GM18520 (cell line): Measurements from ENCODE around the gene CACNG5.

Experiments used
- ATAC-seq: cut with Tn5 transposase; IDR thresholded peaks from one replicate; pipeline ENCODE4 v1.9.1; 2021; ENCODE audit not compliant: unreplicated experiment

Gene CACNG5

GRCh38 chr17:66903781-66904180 is 68.9 kb downstream of the CACNG5 start:
- ATAC-seq = no peak

- ATAC-seq = no peak
Observed at GRCh38 chr17:66904760-66905624, 70.1 kb downstream of the CACNG5 start.

- no peak for ATAC-seq
Observed at GRCh38 chr17:66906321-66907278, 71.7 kb downstream of the CACNG5 start.

- ATAC-seq = no peak
Observed at GRCh38 chr17:66909804-66910373, 75.0 kb downstream of the CACNG5 start.

GRCh38 chr17:66910651-66911285 is 75.9 kb downstream of the CACNG5 start:
- no peak for ATAC-seq

- no peak for ATAC-seq
Observed at GRCh38 chr17:66915204-66915611, 80.3 kb downstream of the CACNG5 start.

GRCh38 chr17:66915792-66916191 is 80.9 kb downstream of the CACNG5 start:
- ATAC-seq = no peak

GRCh38 chr17:66916946-66917345 is 82.0 kb downstream of the CACNG5 start:
- no peak for ATAC-seq

- no peak for ATAC-seq
Observed at GRCh38 chr17:66918896-66919295, 84.0 kb downstream of the CACNG5 start.

- no peak for ATAC-seq
Observed at GRCh38 chr17:66920435-66920834, 85.5 kb downstream of the CACNG5 start.

GRCh38 chr17:66920950-66921349 is 86.0 kb downstream of the CACNG5 start:
- ATAC-seq = no peak

GRCh38 chr17:66923886-66924285 is 89.0 kb downstream of the CACNG5 start:
- ATAC-seq = no peak

GRCh38 chr17:66925811-66926500 is 91.0 kb downstream of the CACNG5 start:
- ATAC-seq = no peak

GRCh38 chr17:66928949-66929348 is 94.0 kb downstream of the CACNG5 start:
- ATAC-seq = no peak

GRCh38 chr17:66929591-66929990 is 94.7 kb downstream of the CACNG5 start:
- no peak for ATAC-seq

GRCh38 chr17:66930933-66931332 is 96.0 kb downstream of the CACNG5 start:
- ATAC-seq = no peak

GRCh38 chr17:66932311-66932710 is 97.4 kb downstream of the CACNG5 start:
- no peak for ATAC-seq

GRCh38 chr17:66934040-66934439 is 99.1 kb downstream of the CACNG5 start:
- no peak for ATAC-seq
